ENCODE measurements around the gene HERC4.
"Not testable (repeated sequence)": the region's sequence is repeated elsewhere in the genome, so short reads cannot be mapped to it uniquely, and the experiment has no call there.

Gene HERC4

DNA sequence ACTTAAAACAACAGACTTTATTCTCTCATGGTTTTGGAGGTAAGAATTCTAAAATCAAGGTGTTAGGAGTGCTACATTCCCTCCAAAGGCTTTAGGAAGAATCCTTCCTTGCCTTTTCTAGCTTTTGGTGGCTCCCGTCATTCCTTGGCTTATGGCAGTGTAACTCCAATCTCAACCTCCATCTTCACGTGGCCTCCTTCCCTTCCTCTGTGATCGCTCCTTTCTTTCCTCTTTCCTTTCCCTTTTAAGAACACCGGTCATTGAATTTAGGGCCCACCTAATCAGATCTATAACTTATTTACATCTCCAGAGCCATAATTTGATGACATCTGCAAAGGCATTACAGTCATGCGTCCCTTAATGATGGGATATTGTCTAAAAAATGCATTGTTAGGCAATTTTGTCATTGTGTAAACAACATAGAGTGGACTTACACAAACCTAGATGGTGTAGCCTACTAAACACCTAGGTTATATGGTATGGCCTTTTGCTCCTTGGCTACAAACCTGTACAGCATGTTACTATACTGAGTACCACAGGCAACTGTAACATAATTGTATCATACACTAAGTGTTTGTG, 5.9 kb upstream of the HERC4 start:
- TF ChIP-seq EZH2phosphoT487 (IDR thresholded peaks at IDR 0.05; ENCODE audit: borderline replicate concordance) (no peak), CTCF (conservative IDR thresholded peaks at IDR 0.05; ENCODE audit: low read length) (no peak)
- Histone ChIP-seq H3K9ac (ENCODE audit: low read depth, low read length, poor library complexity, severe bottlenecking) (no peak overlapping the region), H3F3A (ENCODE audit: low read depth) (no peaks in the 10 kb centered on the region), H3K4me1 (ENCODE audit: insufficient read depth, low read length, poor library complexity, severe bottlenecking) (no peaks in the 10 kb centered on the region), H3K4me3 (ENCODE audit: low read length, poor library complexity, severe bottlenecking) (no peak overlapping the region), H3K27me3 (ENCODE audit: insufficient read depth, low read length, poor library complexity, severe bottlenecking) (no peaks in the 10 kb centered on the region), H3K9me2 (replicated peaks; ENCODE audit: low read depth, low read length) (no peaks in the 10 kb centered on the region), H2AFZ (ENCODE audit: low read length) (peak overlapping the region; percentile 54; the same call in 1 of the 2 replicates), H3K36me3 (ENCODE audit: insufficient read depth, low read length) (no peaks in the 10 kb centered on the region), H4K20me1 (ENCODE audit: insufficient read depth, low read length, poor library complexity, severe bottlenecking) (no peaks in the 10 kb centered on the region), H3K9me3 (ENCODE audit: insufficient read depth, low read depth, low read length) (no peaks in the 10 kb centered on the region), H3K79me2 (ENCODE audit: insufficient read depth, low read length) (no peaks in the 10 kb centered on the region), H3K4me2 (ENCODE audit: low read depth, low read length, poor library complexity, severe bottlenecking) (no peak overlapping the region)

DNA sequence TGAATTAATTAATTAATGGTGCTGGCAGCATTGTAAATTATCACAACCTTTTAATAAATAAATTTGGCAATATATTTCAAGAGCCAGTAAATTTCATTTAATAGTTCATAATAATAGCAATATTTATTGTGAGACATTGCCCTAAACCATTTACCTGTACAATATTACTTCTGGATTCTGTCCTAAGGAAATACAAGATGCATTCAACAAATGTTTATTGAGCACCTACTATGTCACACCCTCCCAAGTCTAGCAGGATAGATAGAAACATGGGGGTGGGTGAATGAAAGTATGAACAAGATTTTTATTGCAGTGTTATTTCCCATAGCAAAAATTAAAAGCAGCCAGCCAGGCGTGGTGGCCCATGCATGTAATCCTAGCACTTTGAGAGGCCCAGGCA, 4.4 kb upstream of the HERC4 start:
- Histone ChIP-seq H3K4me1 (ENCODE audit: insufficient read depth, low read length, poor library complexity, severe bottlenecking) (peaks cover 6% of the 10 kb centered on the region), H3K4me3 (ENCODE audit: low read length, poor library complexity, severe bottlenecking) (no peak overlapping the region), H3K79me2 (ENCODE audit: insufficient read depth, low read length) (peaks cover 6% of the 10 kb centered on the region), H4K20me1 (ENCODE audit: insufficient read depth, low read length, poor library complexity, severe bottlenecking) (no peaks in the 10 kb centered on the region), H3K9me2 (replicated peaks; ENCODE audit: low read depth, low read length) (no peaks in the 10 kb centered on the region), H3F3A (ENCODE audit: low read depth) (no peaks in the 10 kb centered on the region), H3K36me3 (ENCODE audit: insufficient read depth, low read length) (no peaks in the 10 kb centered on the region), H3K27me3 (ENCODE audit: insufficient read depth, low read length, poor library complexity, severe bottlenecking) (no peaks in the 10 kb centered on the region), H3K9ac (ENCODE audit: low read depth, low read length, poor library complexity, severe bottlenecking) (no peak overlapping the region), H2AFZ (ENCODE audit: low read length) (no peak overlapping the region), H3K9me3 (ENCODE audit: insufficient read depth, low read depth, low read length) (no peaks in the 10 kb centered on the region), H3K4me2 (ENCODE audit: low read depth, low read length, poor library complexity, severe bottlenecking) (no peak overlapping the region)
- TF ChIP-seq EZH2phosphoT487 (IDR thresholded peaks at IDR 0.05; ENCODE audit: borderline replicate concordance) (no peak), CTCF (conservative IDR thresholded peaks at IDR 0.05; ENCODE audit: low read length) (no peak)

DNA sequence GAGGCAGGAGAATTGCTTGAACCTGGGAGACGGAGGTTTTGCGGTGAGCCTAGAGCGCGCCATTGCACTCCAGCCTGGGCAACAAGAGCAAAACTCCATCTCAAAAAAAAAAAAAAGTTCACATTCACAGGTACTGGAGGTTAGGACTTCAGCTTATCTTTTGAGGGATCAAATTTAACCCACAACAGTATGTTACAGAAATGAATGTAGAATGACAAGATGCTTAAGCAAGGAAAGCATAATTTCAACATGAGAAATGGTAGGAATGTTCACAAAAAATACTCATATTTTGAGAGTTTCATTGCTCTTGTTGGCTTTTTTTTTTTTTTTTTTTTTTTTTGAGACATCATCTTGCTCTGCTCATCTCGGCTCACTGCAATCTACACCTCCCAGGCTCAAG, 1.9 kb upstream of the HERC4 start:
- no peaks in the 10 kb centered on the region for H3K9me2 ChIP-seq (replicated peaks; ENCODE audit: low read depth, low read length)
- peaks cover 30% of the 10 kb centered on the region for H3K79me2 ChIP-seq (ENCODE audit: insufficient read depth, low read length)
- H3K36me3 ChIP-seq (ENCODE audit: insufficient read depth, low read length): no peaks in the 10 kb centered on the region
- no peaks in the 10 kb centered on the region for H3K27me3 ChIP-seq (ENCODE audit: insufficient read depth, low read length, poor library complexity, severe bottlenecking)
- no peaks in the 10 kb centered on the region for H3F3A ChIP-seq (ENCODE audit: low read depth)
- peaks cover 23% of the 10 kb centered on the region for H4K20me1 ChIP-seq (ENCODE audit: insufficient read depth, low read length, poor library complexity, severe bottlenecking)
- no peak overlapping the region for H3K9ac ChIP-seq (ENCODE audit: low read depth, low read length, poor library complexity, severe bottlenecking)
- TF ChIP-seq CTCF (conservative IDR thresholded peaks at IDR 0.05; ENCODE audit: low read length) (no peak), EZH2phosphoT487 (IDR thresholded peaks at IDR 0.05; ENCODE audit: borderline replicate concordance) (no peak)
- H3K4me3 ChIP-seq (ENCODE audit: low read length, poor library complexity, severe bottlenecking): no peak overlapping the region
- H3K9me3 ChIP-seq (ENCODE audit: insufficient read depth, low read depth, low read length): no peaks in the 10 kb centered on the region
- H3K4me1 ChIP-seq (ENCODE audit: insufficient read depth, low read length, poor library complexity, severe bottlenecking): peaks cover 22% of the 10 kb centered on the region
- no peak overlapping the region for H2AFZ ChIP-seq (ENCODE audit: low read length)
- H3K4me2 ChIP-seq (ENCODE audit: low read depth, low read length, poor library complexity, severe bottlenecking): no peak overlapping the region

DNA sequence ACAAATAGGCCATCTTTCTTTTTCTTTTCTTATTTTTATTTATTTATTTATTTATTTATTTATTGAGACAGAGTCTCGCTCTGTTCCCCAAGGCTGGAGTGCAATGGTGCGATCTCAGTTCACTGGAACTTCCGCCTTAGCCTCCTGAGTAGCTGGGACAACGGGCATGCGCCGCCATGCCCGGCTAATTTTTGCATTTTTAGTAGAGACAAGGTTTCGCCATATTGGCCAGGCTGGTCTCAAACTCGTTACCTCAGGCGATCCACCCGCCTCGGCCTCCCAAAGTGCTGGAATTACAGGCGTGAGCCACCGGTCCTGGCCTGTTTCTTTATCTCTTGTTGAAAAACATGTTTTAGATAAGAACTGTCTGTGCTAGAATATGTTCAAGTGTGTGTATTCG, 998 bp upstream of the HERC4 start:
- H3K9me3 ChIP-seq (ENCODE audit: insufficient read depth, low read depth, low read length); H3K9ac ChIP-seq (ENCODE audit: low read depth, low read length, poor library complexity, severe bottlenecking); H2AFZ ChIP-seq (ENCODE audit: low read length); H3K9me2 ChIP-seq (replicated peaks; ENCODE audit: low read depth, low read length); H3K36me3 ChIP-seq (ENCODE audit: insufficient read depth, low read length); H3K27me3 ChIP-seq (ENCODE audit: insufficient read depth, low read length, poor library complexity, severe bottlenecking); H3F3A ChIP-seq (ENCODE audit: low read depth); H3K4me3 ChIP-seq (ENCODE audit: low read length, poor library complexity, severe bottlenecking): not testable (repeated sequence)
- H3K4me2 ChIP-seq (ENCODE audit: low read depth, low read length, poor library complexity, severe bottlenecking): peak overlapping the region; percentile 98
- peaks cover 31% of the 10 kb centered on the region for H3K4me1 ChIP-seq (ENCODE audit: insufficient read depth, low read length, poor library complexity, severe bottlenecking)
- H3K79me2 ChIP-seq (ENCODE audit: insufficient read depth, low read length): peaks cover 39% of the 10 kb centered on the region
- H4K20me1 ChIP-seq (ENCODE audit: insufficient read depth, low read length, poor library complexity, severe bottlenecking): peaks cover 33% of the 10 kb centered on the region

Data from Loucy (cell line).